ENCODE results near the gene ITGA5.

Gene ITGA5

GRCh38 chr12:54363047-54363446 lies 56.0 kb downstream of the ITGA5 start:
- no peak for TF ChIP-seq CTCF (IDR thresholded peaks at IDR 0.05; ENCODE audit: low read depth, low read length)
- no peak for DNase-seq (ENCODE audit: extremely low read depth, low read depth)

GRCh38 chr12:54360717-54361456 lies 58.2 kb downstream of the ITGA5 start:
- TF ChIP-seq CTCF (IDR thresholded peaks at IDR 0.05; ENCODE audit: low read depth, low read length): peak; percentile 85
- DNase-seq (ENCODE audit: extremely low read depth, low read depth): no peak

GRCh38 chr12:54359762-54360351 lies 59.2 kb downstream of the ITGA5 start:
- no peak for DNase-seq (ENCODE audit: extremely low read depth, low read depth)

GRCh38 chr12:54358945-54359761 lies 59.9 kb downstream of the ITGA5 start:
- peak; percentile 99 for DNase-seq (ENCODE audit: extremely low read depth, low read depth)
- TF ChIP-seq CTCF (IDR thresholded peaks at IDR 0.05; ENCODE audit: low read depth, low read length): no peak

More at GRCh38 chr12:54359762-54360351, 59.2 kb downstream of the ITGA5 start:
- no peak for TF ChIP-seq CTCF (IDR thresholded peaks at IDR 0.05; ENCODE audit: low read depth, low read length)

- no peak for DNase-seq (ENCODE audit: extremely low read depth, low read depth)
- TF ChIP-seq CTCF (IDR thresholded peaks at IDR 0.05; ENCODE audit: low read depth, low read length): no peak
Observed at GRCh38 chr12:54358191-54358944, 60.7 kb downstream of the ITGA5 start.

GRCh38 chr12:54357506-54358190 lies 61.4 kb downstream of the ITGA5 start:
- TF ChIP-seq CTCF (IDR thresholded peaks at IDR 0.05; ENCODE audit: low read depth, low read length): no peak
- no peak for DNase-seq (ENCODE audit: extremely low read depth, low read depth)
